IPS DF 6.9 (cell line): ENCODE measurements around the gene SKAP1.

Experiments used
- DNase-seq: peaks from one replicate; pipeline ENCODE4 v3.0.0-alpha.2; 2013; ENCODE audit warnings: low read depth, low spot score
- H3K27ac ChIP-seq: one replicate; pipeline ENCODE4 v1.5.1; 2013; ENCODE audit warnings: low read length, control low read depth
- H3K27me3 ChIP-seq: 2 replicates; pipeline ENCODE4 v1.6.1; 2013; ENCODE audit warnings: mild to moderate bottlenecking, low read length; ENCODE audit not compliant: control insufficient read depth, insufficient read depth
- H3K36me3 ChIP-seq: 2 replicates; pipeline ENCODE4 v1.6.1; 2013; ENCODE audit warnings: low read length; ENCODE audit not compliant: control insufficient read depth, insufficient read depth
- H3K4me1 ChIP-seq: 2 replicates; pipeline ENCODE4 v1.6.1; 2013; ENCODE audit warnings: low read length; ENCODE audit not compliant: control insufficient read depth, insufficient read depth
- H3K4me3 ChIP-seq: 2 replicates; pipeline ENCODE4 v1.5.1; 2013; ENCODE audit warnings: mild to moderate bottlenecking, low read length
- H3K9me3 ChIP-seq: 2 replicates; pipeline ENCODE4 v1.6.1; 2013; ENCODE audit warnings: low read length, inconsistent platforms; ENCODE audit not compliant: control insufficient read depth, insufficient read depth
- WGBS: extraction: QIAGEN DNeasy Blood & Tissue Kit; methylation state at CpG from one replicate; pipeline ENCODE4 v1.1.7; 2013; ENCODE audit warnings: mixed read lengths, missing lambda C conversion rate; ENCODE audit not compliant: insufficient read length, insufficient coverage; 5-methylcytosine and 5-hydroxymethylcytosine counted together

The SKAP1 gene

DNA sequence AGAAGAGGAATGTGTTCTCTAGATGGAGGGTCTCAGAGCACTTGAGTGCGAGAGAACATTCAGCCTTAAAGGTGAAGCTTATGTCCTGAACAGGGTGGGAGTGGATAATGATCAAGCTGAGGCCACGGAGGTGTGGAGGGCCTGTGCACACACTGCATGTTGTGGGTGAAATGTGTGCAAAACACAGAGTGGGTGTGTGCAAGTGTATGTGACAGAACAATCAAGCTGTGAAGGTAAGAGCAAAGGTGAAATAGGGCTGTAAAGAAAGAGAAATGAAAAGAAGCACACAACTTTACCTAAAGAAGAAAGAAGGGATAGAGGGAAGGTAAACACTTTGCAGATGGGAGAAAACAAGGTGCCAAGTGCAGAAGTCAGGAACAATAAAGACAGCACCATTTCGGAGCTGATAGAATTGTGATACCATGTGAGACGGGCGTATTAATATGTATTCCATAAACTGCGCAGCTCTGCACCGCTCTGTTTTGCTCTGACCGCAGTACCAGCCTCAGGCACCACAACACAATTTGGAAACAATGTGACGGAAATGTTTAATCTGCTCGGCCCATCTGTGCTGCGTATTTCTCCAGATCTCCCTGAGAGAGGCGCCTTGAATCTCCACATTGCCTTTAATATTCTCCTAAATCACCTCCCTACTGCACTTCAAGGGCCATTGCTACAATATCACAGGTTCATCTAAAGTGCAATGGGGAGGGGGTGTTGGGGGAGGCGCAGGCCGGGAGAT is 281.8 kb downstream of the SKAP1 start:
- Histone ChIP-seq H3K27ac (no peak overlapping the region), H3K9me3 (no peaks in the 10 kb centered on the region), H3K4me3 (no peak overlapping the region), H3K36me3 (no peaks in the 10 kb centered on the region), H3K4me1 (no peaks in the 10 kb centered on the region), H3K27me3 (no peaks in the 10 kb centered on the region)
- WGBS: no CpG with 5 or more reads among the region's 14 CpGs
- no peak for DNase-seq

DNA sequence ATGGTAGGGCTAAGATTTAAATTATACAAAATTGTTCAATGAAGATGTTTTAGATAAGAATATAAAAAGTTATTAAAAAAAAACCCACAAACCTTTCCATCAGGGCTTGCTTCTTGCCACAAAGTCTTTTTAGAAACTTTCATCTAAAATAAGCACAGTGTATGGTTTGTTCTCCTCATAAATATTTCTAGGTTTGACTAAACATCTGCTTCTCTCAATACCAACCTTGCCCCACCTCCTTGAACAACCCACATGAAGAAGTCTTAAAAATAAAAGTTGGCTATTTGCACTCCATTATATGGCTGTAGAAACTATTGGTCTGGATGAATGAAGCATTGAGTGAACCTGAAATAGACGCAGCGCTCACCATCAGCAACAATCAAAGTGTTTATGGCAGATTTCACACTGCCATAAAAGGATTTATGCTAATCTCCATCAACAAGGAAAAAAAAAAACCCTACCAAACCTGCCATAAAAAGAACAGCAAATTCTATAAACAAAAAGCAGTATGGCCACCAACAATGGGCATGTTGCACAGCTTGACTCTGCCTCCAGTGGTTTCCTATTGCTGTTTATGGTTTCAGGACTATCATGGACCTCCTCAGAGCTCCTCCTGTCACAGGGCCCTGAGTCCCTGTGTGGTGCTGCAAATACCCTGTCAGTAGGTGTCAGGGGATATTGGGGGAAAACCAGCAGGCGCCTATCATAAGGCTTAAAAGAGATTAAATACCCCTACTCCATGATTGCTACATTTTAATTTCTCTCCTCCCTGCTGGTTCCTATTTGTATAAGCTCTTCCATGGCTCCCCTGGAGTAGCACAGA is 284.8 kb downstream of the SKAP1 start:
- Histone ChIP-seq H3K9me3 (no peaks in the 10 kb centered on the region), H3K27me3 (no peaks in the 10 kb centered on the region), H3K27ac (no peak overlapping the region), H3K4me1 (no peaks in the 10 kb centered on the region), H3K36me3 (no peaks in the 10 kb centered on the region), H3K4me3 (no peak overlapping the region)
- WGBS: no CpG with 5 or more reads among the region's 3 CpGs
- DNase-seq: no peak

DNA sequence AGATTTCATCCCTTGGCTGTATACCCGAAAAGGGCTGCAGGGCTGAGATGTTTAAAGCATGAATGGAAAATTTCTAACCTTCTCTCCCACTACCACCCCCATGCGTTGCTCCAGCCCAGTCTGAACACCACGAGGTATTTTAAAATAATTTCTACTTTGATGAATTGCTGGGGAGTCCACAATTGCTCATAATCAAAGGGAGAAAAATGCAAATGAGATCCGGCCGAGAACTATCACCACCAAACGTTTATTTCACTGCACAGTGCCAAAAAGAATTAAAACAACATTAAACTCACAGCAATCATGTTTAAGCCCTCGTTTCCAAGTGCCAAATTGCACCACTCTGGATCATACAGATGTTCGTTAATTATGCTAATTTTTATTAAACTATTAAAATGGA is 285.8 kb downstream of the SKAP1 start:
- WGBS: no CpG with 5 or more reads among the region's 8 CpGs
- no peaks in the 10 kb centered on the region for H3K27me3 ChIP-seq
- no peak overlapping the region for H3K4me3 ChIP-seq

DNA sequence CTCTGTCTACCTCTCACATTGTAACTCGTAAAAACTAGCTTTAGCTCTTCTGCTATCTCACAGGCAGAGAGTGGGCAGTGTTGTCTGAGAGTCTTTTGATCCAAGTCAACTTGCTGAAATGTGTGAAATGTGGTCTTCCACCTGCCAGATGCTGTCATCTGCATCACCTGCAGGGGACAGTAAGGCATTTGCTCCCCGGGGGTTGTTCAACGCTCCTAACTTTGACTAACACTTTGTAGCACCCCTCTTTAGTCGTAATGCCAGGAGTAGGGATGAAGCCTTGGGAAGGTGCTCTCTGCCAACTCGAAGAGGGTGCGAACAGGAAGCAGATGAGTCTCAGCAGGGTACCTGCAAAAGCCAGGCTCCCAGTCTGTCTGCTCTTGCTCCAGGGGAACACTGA is 286.4 kb downstream of the SKAP1 start:
- WGBS: no CpG with 5 or more reads among the region's 6 CpGs
- H3K9me3 ChIP-seq: no peaks in the 10 kb centered on the region
- no peak overlapping the region for H3K27ac ChIP-seq
- H3K4me1 ChIP-seq: no peaks in the 10 kb centered on the region
- H3K27me3 ChIP-seq: no peaks in the 10 kb centered on the region
- no peak overlapping the region for H3K4me3 ChIP-seq
- H3K36me3 ChIP-seq: no peaks in the 10 kb centered on the region
- no peak for DNase-seq

More for the DNA sequence above, 285.8 kb downstream of the SKAP1 start:
- no peak for DNase-seq
- Histone ChIP-seq H3K36me3 (no peaks in the 10 kb centered on the region), H3K4me1 (no peaks in the 10 kb centered on the region), H3K9me3 (no peaks in the 10 kb centered on the region), H3K27ac (no peak overlapping the region)

DNA sequence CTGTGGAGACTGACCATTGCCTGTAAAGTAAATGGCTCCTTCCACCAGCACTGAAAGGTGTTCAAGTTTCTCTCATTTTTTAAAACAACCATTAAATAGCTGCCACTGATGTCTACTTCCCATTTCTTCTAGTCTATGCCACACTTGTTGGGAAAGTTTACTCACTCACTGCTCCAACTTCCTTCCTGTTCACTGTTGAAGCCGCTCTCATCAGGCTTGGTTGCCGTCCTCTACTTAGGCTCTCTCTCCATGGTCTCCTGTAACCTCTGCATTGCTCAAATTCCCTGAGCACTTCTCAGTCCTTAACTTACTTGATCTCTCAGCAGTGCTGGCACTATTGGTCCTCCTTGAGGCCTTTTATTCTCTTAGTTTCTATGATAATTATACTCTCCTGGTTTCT is 290.1 kb downstream of the SKAP1 start:
- no peaks in the 10 kb centered on the region for H3K9me3 ChIP-seq
- H3K27me3 ChIP-seq: no peaks in the 10 kb centered on the region
- no peaks in the 10 kb centered on the region for H3K36me3 ChIP-seq
- no peak overlapping the region for H3K4me3 ChIP-seq
- no CpG with 5 or more reads among the region's 2 CpGs for WGBS
- H3K27ac ChIP-seq: no peak overlapping the region
- no peak for DNase-seq
- H3K4me1 ChIP-seq: no peaks in the 10 kb centered on the region

DNA sequence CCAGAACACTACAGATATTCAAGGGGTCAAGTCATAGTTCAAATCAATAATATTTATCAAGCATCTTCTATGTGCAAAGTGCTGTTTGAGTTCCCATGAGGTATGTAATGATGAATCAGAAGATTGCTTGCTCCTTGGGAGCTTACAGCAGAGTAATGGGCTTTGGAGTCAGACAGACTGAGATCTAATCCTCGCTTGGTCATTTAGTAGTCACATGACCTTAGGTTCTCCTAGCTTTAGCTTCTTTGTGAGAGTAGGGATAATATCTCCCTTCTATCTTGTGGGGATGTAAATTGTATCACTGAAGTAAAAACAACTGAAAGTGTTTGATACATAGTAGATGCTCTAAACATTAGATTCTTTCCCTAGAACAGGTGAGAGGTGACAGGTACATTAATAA is 292.4 kb downstream of the SKAP1 start:
- H3K9me3 ChIP-seq: no peaks in the 10 kb centered on the region
- no peaks in the 10 kb centered on the region for H3K4me1 ChIP-seq
- no CpG with 5 or more reads among the region's 1 CpG for WGBS
- no peak for DNase-seq
- H3K27ac ChIP-seq: no peak overlapping the region
- H3K4me3 ChIP-seq: no peak overlapping the region
- H3K27me3 ChIP-seq: no peaks in the 10 kb centered on the region
- no peaks in the 10 kb centered on the region for H3K36me3 ChIP-seq

DNA sequence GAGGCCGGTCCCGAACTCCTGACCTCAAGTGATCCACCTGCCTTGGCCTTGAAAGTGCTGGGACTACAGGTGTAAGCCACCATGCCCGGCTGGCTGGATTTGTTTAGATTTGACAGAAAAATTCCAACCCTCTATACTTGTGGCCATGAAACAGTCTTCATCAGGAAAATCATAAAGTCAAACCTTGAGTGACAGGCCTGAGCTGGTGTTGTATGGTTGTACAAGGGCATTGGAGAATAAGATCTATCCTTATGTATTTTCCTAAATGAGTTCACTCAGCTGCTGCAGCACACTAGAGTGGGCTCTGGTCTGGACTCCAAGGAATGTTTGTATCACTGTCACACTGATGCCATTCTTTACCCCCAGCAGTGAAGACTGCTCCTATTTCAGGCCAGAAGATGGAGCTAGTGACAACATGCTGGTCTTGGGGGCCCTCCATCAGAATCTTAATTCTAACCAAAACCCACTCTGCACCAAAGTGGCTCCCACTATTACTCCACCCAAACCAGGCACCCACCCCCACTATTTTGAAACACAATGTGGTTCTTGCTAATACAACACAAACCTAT is 295.0 kb downstream of the SKAP1 start:
- Histone ChIP-seq H3K27me3 (no peaks in the 10 kb centered on the region), H3K27ac (no peak overlapping the region), H3K4me3 (no peak overlapping the region), H3K4me1 (no peaks in the 10 kb centered on the region), H3K9me3 (no peaks in the 10 kb centered on the region), H3K36me3 (no peaks in the 10 kb centered on the region)
- whole genome bisulfite sequencing: no CpG with 5 or more reads among the region's 3 CpGs
- DNase-seq: no peak

DNA sequence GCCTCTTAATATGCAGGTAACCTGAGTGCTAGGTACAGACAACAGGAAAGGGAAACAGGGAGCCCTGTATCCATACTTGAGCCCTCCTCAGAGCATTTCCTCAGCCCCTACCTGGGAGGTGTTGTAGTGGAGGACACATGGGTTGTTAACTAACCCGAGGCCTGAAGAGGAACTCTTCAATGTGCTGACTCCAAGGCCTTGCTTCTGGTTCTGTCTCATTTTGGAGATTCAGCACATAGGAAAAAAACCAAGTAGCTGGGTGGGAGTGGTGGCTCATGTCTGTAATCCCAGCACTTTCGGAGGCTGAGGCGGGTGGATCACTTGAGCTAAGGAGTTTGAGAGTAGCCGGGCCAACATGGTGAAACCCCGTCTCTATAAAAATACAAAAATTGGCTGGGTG is 297.6 kb downstream of the SKAP1 start:
- Histone ChIP-seq H3K4me1 (no peaks in the 10 kb centered on the region), H3K4me3 (no peak overlapping the region), H3K9me3 (no peaks in the 10 kb centered on the region), H3K27me3 (no peaks in the 10 kb centered on the region), H3K36me3 (no peaks in the 10 kb centered on the region), H3K27ac (no peak overlapping the region)
- WGBS: no CpG with 5 or more reads among the region's 5 CpGs
- DNase-seq: no peak

DNA sequence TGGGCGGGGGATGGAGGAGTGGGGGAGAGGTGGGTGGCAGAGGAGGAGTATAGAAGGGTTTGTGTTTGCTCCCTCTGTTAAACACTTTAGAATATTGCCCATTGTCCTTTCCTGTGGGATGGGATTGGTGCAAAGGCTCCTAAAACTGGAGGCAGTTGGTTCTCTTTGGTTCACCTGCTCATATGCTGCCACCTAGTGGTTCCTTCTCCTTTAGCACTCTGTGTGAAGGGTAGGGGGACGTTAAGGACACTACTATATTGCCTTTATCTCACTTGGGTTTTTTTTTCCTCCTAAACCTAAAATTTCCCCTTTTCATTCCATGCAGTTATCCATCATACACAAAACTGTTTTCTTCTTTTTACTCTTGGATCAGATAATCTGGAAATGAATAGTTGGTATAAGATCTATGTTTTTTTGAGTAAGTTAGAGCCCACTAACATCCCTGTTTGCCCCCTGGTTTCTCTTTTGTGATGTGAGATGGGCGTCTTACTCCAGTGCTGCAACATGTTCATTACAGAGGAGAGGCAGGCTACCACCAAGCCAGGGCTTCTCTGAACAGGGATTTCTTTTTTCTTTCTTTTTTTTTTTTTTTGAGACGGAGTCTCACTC is 298.7 kb downstream of the SKAP1 start:
- DNase-seq: peak; percentile 76
- no peaks in the 10 kb centered on the region for H3K4me1 ChIP-seq
- no peak overlapping the region for H3K27ac ChIP-seq
- H3K27me3 ChIP-seq: no peaks in the 10 kb centered on the region
- WGBS: no CpG with 5 or more reads among the region's 4 CpGs
- H3K4me3 ChIP-seq: no peak overlapping the region
- H3K36me3 ChIP-seq: no peaks in the 10 kb centered on the region
- H3K9me3 ChIP-seq: no peaks in the 10 kb centered on the region

DNA sequence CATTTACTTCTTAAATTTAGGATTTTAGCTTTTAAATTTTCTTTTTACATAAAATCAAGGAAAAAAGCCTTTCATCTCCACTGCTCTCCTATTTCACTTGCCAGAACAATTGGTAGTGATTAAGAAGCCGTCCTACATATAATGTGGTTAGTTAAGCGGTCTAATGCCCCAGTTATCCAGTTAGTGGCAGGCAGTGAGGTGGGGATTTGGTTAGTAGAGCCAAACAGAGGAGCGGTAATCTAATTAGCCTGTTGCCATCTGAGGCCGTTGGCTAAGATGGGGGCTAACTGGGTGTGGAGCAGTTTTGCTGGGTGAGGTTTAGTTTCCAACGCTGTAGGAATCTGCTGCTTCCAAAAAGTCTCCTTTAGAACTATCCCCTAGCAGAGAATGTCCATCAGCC is 300.0 kb downstream of the SKAP1 start:
- DNase-seq: no peak
- no CpG with 5 or more reads among the region's 5 CpGs for WGBS

More for the DNA sequence above, 300.0 kb downstream of the SKAP1 start:
- H3K4me1 ChIP-seq: no peaks in the 10 kb centered on the region
- H3K27me3 ChIP-seq: no peaks in the 10 kb centered on the region
- H3K27ac ChIP-seq: no peak overlapping the region
- no peaks in the 10 kb centered on the region for H3K9me3 ChIP-seq
- H3K36me3 ChIP-seq: no peaks in the 10 kb centered on the region
- H3K4me3 ChIP-seq: no peak overlapping the region
